Aorta (tissue), 5 donors: ENCODE data around the gene RARA. TPM values are rescaled to one million over a fixed set of nuclear protein-coding genes. Genes with fewer than 3 reads are reported as not detected.
"Not testable (repeated sequence)": the region's sequence is repeated elsewhere in the genome, so short reads cannot be mapped to it uniquely, and the experiment has no call there.

ENCODE experiments used
- ATAC-seq: fragments of 200-7000 bp; cut with Tn5 transposase; one replicate; pipeline ENCODE4 v1.9.1; 2022; ENCODE audit warnings: moderate library complexity; ENCODE audit not compliant: low FRiP score
- DNase-seq, 2 donors: peaks; one replicate each; pipeline ENCODE4 v3.0.0-alpha.2; 2020
- H3K27ac ChIP-seq, 2 donors: one replicate each; pipeline ENCODE4 v1.5.1; 2013; ENCODE audit warnings: low read length in 2 of 2, mild to moderate bottlenecking in 2 of 2, moderate library complexity in 2 of 2, control low read depth in 1 of 2, inconsistent platforms in 1 of 2, low read depth in 1 of 2
- H3K27me3 ChIP-seq, 2 donors: one replicate each; pipeline ENCODE4 v1.6.1; 2013; ENCODE audit warnings: control low read depth in 1 of 2, low read length in 1 of 2, mild to moderate bottlenecking in 1 of 2, moderate library complexity in 1 of 2; ENCODE audit not compliant: insufficient read depth in 2 of 2, control insufficient read depth in 1 of 2
- H3K36me3 ChIP-seq, 2 donors: one replicate each; pipeline ENCODE4 v1.6.1; 2013; ENCODE audit warnings: control low read depth in 1 of 2, low read length in 1 of 2, mild to moderate bottlenecking in 1 of 2; ENCODE audit not compliant: insufficient read depth in 2 of 2, control insufficient read depth in 1 of 2
- H3K4me1 ChIP-seq, 2 donors: one replicate each; pipeline ENCODE4 v1.6.1; 2013; ENCODE audit warnings: low read length in 2 of 2, control low read depth in 1 of 2, mild to moderate bottlenecking in 1 of 2, moderate library complexity in 1 of 2; ENCODE audit not compliant: insufficient read depth in 2 of 2, control insufficient read depth in 1 of 2
- H3K4me3 ChIP-seq, 2 donors: one replicate each; pipeline ENCODE4 v1.5.1; 2013; ENCODE audit warnings: low read length in 2 of 2, control low read depth in 1 of 2, mild to moderate bottlenecking in 1 of 2
- H3K9me3 ChIP-seq: one replicate; pipeline ENCODE4 v1.6.1; 2013; ENCODE audit warnings: mild to moderate bottlenecking, low read length; ENCODE audit not compliant: control insufficient read depth
- WGBS, 2 donors: extraction: QIAGEN DNeasy Blood & Tissue Kit; methylation state at CpG; one replicate each; pipeline ENCODE4 v1.1.7; 2013; 5-methylcytosine and 5-hydroxymethylcytosine counted together
- intact Hi-C, 2 donors: fragments of 100-400 bp; cut with DNase I; formaldehyde crosslinking; loops; one replicate each; pipeline versions ENCODE4 v1.14.2 to v1.15.0; 2022
- polyA plus RNA-seq, 2 donors: library from polyadenylated mRNA; stranded (reverse); fragments of 200-250 nt; gene quantifications; one replicate each; pipeline ENCODE4 v1.2.3, GENCODE V29; 2013
- total RNA-seq, 2 donors: library from RNA; stranded (reverse); fragmentation: NEBNext Ultra II Directional; extraction: Animal tissue kit (Norgen Biotek cat#: 25700); gene quantifications; one replicate each; pipeline ENCODE4 v1.2.1, GENCODE V29; 2021
- donor health status: healthy with polysubstance abuse.
- donor health status: Bipolar disorder and iron deficiency.
- donor health status: DM: no; HTN: no; CAD: no.
- donor health status: DM: no; HTN: no; CAD: no.
- donor health status: DM: yes; HTN: yes; CAD: no.

Gene RARA
- total and polyA plus RNA-seq, 4 donors = 10.6 to 88.3 (median 39.1) TPM

- H3K4me1 ChIP-seq = no peaks in the 10 kb centered on the region
- no peak overlapping the region for H3K4me3 ChIP-seq
- intact Hi-C loops = loop anchor here (1.0 to 10.0 kb wide), 3 partner anchors 50 to 111 kb away; partner anchors contain the start of gene TOP2A (in 1 of the 2)
- WGBS, 2 donors = 59% methylated on average over 5 of the region's 5 CpGs
- DNase-seq (no peak), ATAC-seq (no peak)
- no peaks in the 10 kb centered on the region for H3K36me3 ChIP-seq
- H3K9me3 ChIP-seq = no peaks in the 10 kb centered on the region
- no peaks in the 10 kb centered on the region for H3K27me3 ChIP-seq
- no peak overlapping the region for H3K27ac ChIP-seq
These were observed 5.0 kb upstream of the RARA start for GRCh38 chr17:40303708-40304551.

GRCh38 chr17:40304552-40304863 is 4.5 kb upstream of the RARA start:
- H3K4me1 ChIP-seq, ATAC-seq, DNase-seq, H3K27ac ChIP-seq, H3K4me3 ChIP-seq, H3K36me3 ChIP-seq, H3K27me3 ChIP-seq, H3K9me3 ChIP-seq: not testable (repeated sequence)
- intact Hi-C loops = loop anchor here in 1 of 2 donors (10.0 kb wide), 1 partner anchor 110 kb away; the partner anchor contains the start of gene TOP2A
- 80 to 89% methylated on average over 5 of the region's 5 CpGs for WGBS, 2 donors

GRCh38 chr17:40304866-40305265 is 4.1 kb upstream of the RARA start:
- not testable (repeated sequence) for H3K4me1 ChIP-seq, ATAC-seq, H3K36me3 ChIP-seq, DNase-seq, H3K4me3 ChIP-seq, H3K27ac ChIP-seq, H3K9me3 ChIP-seq, H3K27me3 ChIP-seq
- WGBS, 2 donors = 94 to 97% methylated on average over 5 of the region's 5 CpGs
- intact Hi-C loops = loop anchor here in 1 of 2 donors (10.0 kb wide), 1 partner anchor 110 kb away; the partner anchor contains the start of gene TOP2A

DNA sequence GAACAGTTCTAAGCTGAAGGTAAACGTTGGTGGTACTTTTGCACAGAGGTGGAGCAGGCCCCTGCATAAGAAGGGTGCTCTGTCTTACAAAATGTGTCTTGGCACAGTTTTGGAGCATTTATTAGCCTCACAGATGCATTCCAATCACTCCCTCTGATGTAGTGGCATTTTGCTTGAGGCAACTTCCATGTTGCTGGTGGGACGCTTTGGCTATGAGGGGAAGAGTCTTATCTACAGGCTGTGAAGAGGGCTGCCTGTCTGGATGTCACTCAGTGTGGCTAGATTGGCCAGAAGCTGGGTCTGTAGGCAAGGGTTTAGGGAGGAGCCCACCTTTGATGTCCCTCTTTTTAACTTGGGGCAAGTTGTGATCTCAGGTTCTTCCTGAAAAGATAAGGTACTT is 2.6 kb upstream of the RARA start:
- Histone ChIP-seq H3K4me1 (peaks cover 3 to 5% of the 10 kb centered on the region in 2 donors), H3K27ac (no peak overlapping the region), H3K9me3 (no peaks in the 10 kb centered on the region), H3K27me3 (no peaks in the 10 kb centered on the region), H3K4me3 (no peak overlapping the region), H3K36me3 (no peaks in the 10 kb centered on the region)
- no peak for DNase-seq
- 70 to 80% methylated on average over 2 of the region's 2 CpGs for WGBS, 2 donors
- intact Hi-C loops = loop anchor here in 1 of 2 donors (10.0 kb wide), 1 partner anchor 108 kb away; the partner anchor contains the start of gene TOP2A
- no peak for ATAC-seq

- no peak overlapping the region for H3K27ac ChIP-seq
- ATAC-seq (no peak), DNase-seq (no peak)
- H3K27me3 ChIP-seq = no peaks in the 10 kb centered on the region
- H3K4me1 ChIP-seq = peaks cover 3 to 5% of the 10 kb centered on the region in 2 donors
- no peak overlapping the region for H3K4me3 ChIP-seq
- intact Hi-C loops = loop anchor here in 1 of 2 donors (10.0 kb wide), 1 partner anchor 108 kb away; the partner anchor contains the start of gene TOP2A
- H3K9me3 ChIP-seq = no peaks in the 10 kb centered on the region
- no peaks in the 10 kb centered on the region for H3K36me3 ChIP-seq
- 74 to 79% methylated on average over 10 of the region's 10 CpGs for WGBS, 2 donors
These were observed 1.8 kb upstream of the RARA start for GRCh38 chr17:40307001-40307730.

DNA sequence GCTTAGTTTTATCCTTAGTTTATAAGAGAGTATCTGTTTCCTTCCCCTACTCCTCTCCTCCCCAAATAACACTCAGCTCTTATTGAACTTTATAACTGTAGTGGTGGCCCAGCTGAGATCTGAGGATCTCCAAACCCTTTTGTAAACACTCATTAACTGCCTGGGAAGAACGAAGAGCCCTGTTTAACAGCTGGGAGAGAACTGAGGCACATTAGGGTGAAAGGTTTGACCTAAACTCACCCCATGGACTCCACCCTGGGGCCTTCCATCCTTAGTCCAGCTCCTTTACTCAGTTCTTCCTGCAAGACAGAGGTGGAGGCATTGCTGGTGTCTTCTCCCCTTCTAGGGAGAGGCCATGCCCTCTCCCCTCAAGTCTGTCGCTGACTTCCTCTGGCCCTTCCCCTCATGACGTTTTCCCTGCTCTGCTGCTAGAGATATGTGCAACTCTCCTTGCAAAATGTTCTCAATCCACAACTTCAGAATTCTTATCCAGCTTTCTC is 1.2 kb upstream of the RARA start:
- H3K36me3 ChIP-seq = no peaks in the 10 kb centered on the region
- no peak for DNase-seq
- WGBS, 2 donors = 77 to 81% methylated on average over 3 of the region's 3 CpGs
- H3K4me1 ChIP-seq = peaks cover 3 to 6% of the 10 kb centered on the region in 2 donors
- H3K9me3 ChIP-seq = no peaks in the 10 kb centered on the region
- intact Hi-C loops = loop anchor here in 1 of 2 donors (10.0 kb wide), 1 partner anchor 107 kb away; the partner anchor contains the start of gene TOP2A
- H3K4me3 ChIP-seq = no peak overlapping the region
- ATAC-seq = no peak
- no peak overlapping the region for H3K27ac ChIP-seq
- H3K27me3 ChIP-seq = no peaks in the 10 kb centered on the region

DNA sequence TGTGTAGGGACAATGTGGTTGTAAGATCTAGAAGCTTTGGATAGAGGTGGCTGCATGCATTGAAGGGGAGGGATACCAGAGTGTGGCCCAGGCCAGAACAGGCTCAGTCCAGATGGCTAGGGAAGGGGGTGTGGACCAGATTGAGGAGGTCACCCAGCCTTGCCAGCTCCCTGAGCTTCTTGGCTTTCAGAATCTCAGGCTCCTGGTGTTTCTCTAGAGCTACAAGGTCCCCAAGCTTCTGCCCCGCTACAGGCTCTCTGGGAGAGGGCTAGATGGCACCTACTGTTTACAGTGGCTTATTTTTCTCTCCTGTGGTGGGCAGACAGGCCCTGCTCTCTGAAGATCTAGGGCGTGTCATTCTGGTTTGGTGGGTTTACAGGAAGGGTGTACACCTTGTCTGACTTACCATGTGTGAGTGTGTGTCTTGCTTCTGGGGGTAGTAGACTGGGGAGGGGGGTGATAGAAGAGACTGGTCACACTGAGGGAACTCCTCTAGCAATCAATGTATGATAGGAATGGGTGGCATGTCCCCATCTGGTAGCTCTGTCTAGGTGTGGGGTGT is 1.1 kb downstream of the RARA start:
- Histone ChIP-seq H3K27ac (peak overlapping the region in 1 of 2 donors; percentile 22), H3K4me3 (no peak overlapping the region), H3K36me3 (no peaks in the 10 kb centered on the region), H3K27me3 (no peaks in the 10 kb centered on the region), H3K4me1 (peaks cover 5 to 10% of the 10 kb centered on the region in 2 donors), H3K9me3 (no peaks in the 10 kb centered on the region)
- intact Hi-C loops = loop anchor here in 1 of 2 donors (2.0 to 10.0 kb wide), 2 partner anchors 35 to 105 kb away; partner anchors contain the start of gene TOP2A
- DNase-seq = no peak
- 71 to 84% methylated on average over 2 of the region's 2 CpGs for WGBS, 2 donors
- ATAC-seq = no peak

GRCh38 chr17:40310882-40311391 is 2.0 kb downstream of the RARA start:
- H3K27me3 ChIP-seq = no peaks in the 10 kb centered on the region
- ATAC-seq = no peak
- H3K36me3 ChIP-seq = no peaks in the 10 kb centered on the region
- 26% methylated on average over 7 of the region's 7 CpGs for whole genome bisulfite sequencing, 2 donors
- H3K4me3 ChIP-seq = no peak overlapping the region
- H3K4me1 ChIP-seq = peaks cover 5 to 10% of the 10 kb centered on the region in 2 donors
- H3K9me3 ChIP-seq = no peaks in the 10 kb centered on the region
- intact Hi-C loops = loop anchor here in 1 of 2 donors (2.0 kb wide), 1 partner anchor 34 kb away; no protein-coding TSS in a partner anchor
- DNase-seq = no peak
- H3K27ac ChIP-seq = peak overlapping the region in 1 of 2 donors; percentile 90
